ENCODE results near the gene COL6A1. TPM values are rescaled to one million over a fixed set of nuclear protein-coding genes. Genes with fewer than 3 reads are reported as not detected.

COL6A1 gene
- total RNA-seq, 1 experiment from 2014 or later = 221 TPM

- Mint-ChIP-seq H3K4me1 (peaks cover 11% of the 10 kb centered on the region), H3K27me3 (ENCODE audit: low read depth) (peaks cover 3% of the 10 kb centered on the region; the same call in 1 of the 2 replicates), H3K9me3 (no peaks in the 10 kb centered on the region), H3K36me3 (no peaks in the 10 kb centered on the region), H3K27ac (no peak overlapping the region), H3K4me3 (no peak overlapping the region)
- TF ChIP-seq USF2 (CRISPR knock-in tag; IDR thresholded peaks at IDR 0.05) (peak; percentile 86), ZNF416 (CRISPR knock-in tag; IDR thresholded peaks at IDR 0.05) (no peak), NFYB (CRISPR knock-in tag; conservative IDR thresholded peaks at IDR 0.05; ENCODE audit: low read depth) (0 out of 2 replicates have a peak, but pooled peaks have one; percentile 17), USF1 (CRISPR knock-in tag; IDR thresholded peaks at IDR 0.05) (peak; percentile 78; the same call in 1 of the 2 replicates)
- ChIA-PET POLR2A (no interaction called here), CTCF (no interaction called here)
- ATAC-seq (peak; percentile 65), DNase-seq (ENCODE audit: low spot score) (no peak)
Observed at GRCh38 chr21:46022551-46023525, 41.3 kb downstream of the COL6A1 start.

GRCh38 chr21:46023555-46023954 is 42.0 kb downstream of the COL6A1 start:
- ChIA-PET POLR2A (no interaction called here), CTCF (no interaction called here)
- Mint-ChIP-seq H3K9me3 (no peaks in the 10 kb centered on the region), H3K4me3 (no peak overlapping the region), H3K36me3 (no peaks in the 10 kb centered on the region), H3K4me1 (peaks cover 11% of the 10 kb centered on the region), H3K27me3 (ENCODE audit: low read depth) (peaks cover 3% of the 10 kb centered on the region; the same call in 1 of the 2 replicates), H3K27ac (no peak overlapping the region)
- DNase-seq (ENCODE audit: low spot score) (no peak), ATAC-seq (no peak)
- no peak for TF ChIP-seq CTCF (IDR thresholded peaks at IDR 0.05)
- no peak for TF ChIP-seq MLX (CRISPR knock-in tag; IDR thresholded peaks at IDR 0.05)
- no peak for TF ChIP-seq FOXK1 (CRISPR knock-in tag; IDR thresholded peaks at IDR 0.05)
- no peak for TF ChIP-seq ZNF532 (CRISPR knock-in tag; IDR thresholded peaks at IDR 0.05; ENCODE audit: borderline replicate concordance)
- no peak for TF ChIP-seq ZNF263 (CRISPR knock-in tag; IDR thresholded peaks at IDR 0.05; ENCODE audit: low read depth)
- TF ChIP-seq JUN (CRISPR knock-in tag; IDR thresholded peaks at IDR 0.05) = no peak

GRCh38 chr21:46024141-46024540 is 42.6 kb downstream of the COL6A1 start:
- Mint-ChIP-seq H3K27ac (no peak overlapping the region), H3K36me3 (no peaks in the 10 kb centered on the region), H3K4me1 (peaks cover 11% of the 10 kb centered on the region), H3K27me3 (ENCODE audit: low read depth) (peaks cover 3% of the 10 kb centered on the region; the same call in 1 of the 2 replicates), H3K9me3 (peaks cover 3% of the 10 kb centered on the region), H3K4me3 (no peak overlapping the region)
- ATAC-seq (no peak), DNase-seq (ENCODE audit: low spot score) (no peak)
- POLR2A ChIA-PET = no interaction called here
- CTCF ChIA-PET = no interaction called here
- TF ChIP-seq FOXP4 (CRISPR knock-in tag; IDR thresholded peaks at IDR 0.05) (no peak), CDX4 (CRISPR knock-in tag; IDR thresholded peaks at IDR 0.05; ENCODE audit: borderline replicate concordance) (no peak), HMGXB4 (CRISPR knock-in tag; IDR thresholded peaks at IDR 0.05) (no peak)
